Measurements from ENCODE around the gene SPX.

- TF ChIP-seq SP2 (IDR thresholded peaks at IDR 0.05; ENCODE audit: low read length) = no peak
- no peak for TF ChIP-seq BACH1 (IDR thresholded peaks at IDR 0.05; ENCODE audit: low read length)
- TF ChIP-seq CTCF (IDR thresholded peaks at IDR 0.05; ENCODE audit: control extremely low read depth in 1 of 3, insufficient read depth in 1 of 3, low read depth in 1 of 3, low read length in 3 of 3) = no peak
- no peak for TF ChIP-seq POLR2AphosphoS5 (IDR thresholded peaks at IDR 0.05; ENCODE audit: low read depth, low read length)
- TF ChIP-seq EZH2 (IDR thresholded peaks at IDR 0.05; ENCODE audit: low read depth, low read length, severe bottlenecking) = no peak
- TF ChIP-seq USF2 (IDR thresholded peaks at IDR 0.05; ENCODE audit: low read length) = no peak
- no peak for TF ChIP-seq POLR2A (IDR thresholded peaks at IDR 0.05; ENCODE audit: control extremely low read depth in 1 of 2, low read depth in 2 of 2, low read length in 2 of 2)
Observed at GRCh38 chr12:21502164-21502496, 24.0 kb upstream of the SPX start.

Data from H1 (cell line).